Fibroblast of the aortic adventitia (primary cell): ENCODE measurements around the gene CALU. TPM values are rescaled to one million over a fixed set of nuclear protein-coding genes. Genes with fewer than 3 reads are reported as not detected.

ENCODE experiments used
- DNase-seq: peaks from one replicate; pipeline ENCODE4 v3.0.0-alpha.2; 2010; ENCODE audit warnings: low read depth
- H3K4me3 ChIP-seq: 2 replicates; pipeline ENCODE4 v1.5.1; 2011; ENCODE audit warnings: low read depth, mild to moderate bottlenecking, control low read depth, low read length, moderate library complexity
- CTCF ChIP-seq: IDR thresholded peaks from 2 replicates; pipeline ENCODE4 v1.5.1; 2011; ENCODE audit warnings: mild to moderate bottlenecking, low read length, control low read depth, inconsistent platforms; ENCODE audit not compliant: insufficient read depth
- total RNA-seq: library from RNA; depleted of rRNA; stranded (reverse); fragments of >200 nt; gene quantifications from 2 replicates; pipeline ENCODE4 v1.2.3, GENCODE V29; 2012; ENCODE audit warnings: low replicate concordance

CALU gene
- total RNA-seq, 1 donor, result 624 TPM

GRCh38 chr7:128791121-128791971, 52.2 kb downstream of the CALU start, which contains the start of gene CCDC136:
CCDC136 (plus strand) TSS chr7:128791968; CDS start chr7:128792412, 444 bp downstream.
- DNase-seq, result peak; percentile 25
- peak within 1 kb of the TSS; percentile 78 for H3K4me3 ChIP-seq
- no peak for TF ChIP-seq CTCF

GRCh38 chr7:128791972-128792327, 52.8 kb downstream of the CALU start:
- TF ChIP-seq CTCF, result no peak
- DNase-seq, result no peak
- H3K4me3 ChIP-seq, result peak overlapping the region; percentile 78

- H3K4me3 ChIP-seq, result no peak overlapping the region
- TF ChIP-seq CTCF, result no peak
- DNase-seq, result no peak
Measured at GRCh38 chr7:128792471-128793180, 53.5 kb downstream of the CALU start.

- no peak overlapping the region for H3K4me3 ChIP-seq
- TF ChIP-seq CTCF, result no peak
- no peak for DNase-seq
Measured at GRCh38 chr7:128793181-128793547, 54.0 kb downstream of the CALU start.

GRCh38 chr7:128794020-128794419, 54.9 kb downstream of the CALU start:
- no peak for TF ChIP-seq CTCF
- DNase-seq, result no peak
- H3K4me3 ChIP-seq, result no peak overlapping the region

- DNase-seq, result no peak
- TF ChIP-seq CTCF, result no peak
- H3K4me3 ChIP-seq, result no peak overlapping the region
Measured at GRCh38 chr7:128794436-128794835, 55.3 kb downstream of the CALU start.
